Esophagus squamous epithelium (tissue), 4 donors: Measurements from ENCODE around the gene HOXB9.

Experiments used
- CTCF ChIP-seq, 6 experiments: fragments of 450-650 bp in 4 of 6; fragments of 200-600 bp in 2 of 6; sonication (generic) in 2 of 6; IDR thresholded peaks; one replicate each; pipeline ENCODE4 v1.5.1; 2016 to 2019; ENCODE audit warnings: antibody characterized with exemption in 6 of 6, mild to moderate bottlenecking in 4 of 6, moderate library complexity in 4 of 6
- POLR2A ChIP-seq, 4 donors: fragments of 450-650 bp; IDR thresholded peaks; one replicate each; pipeline ENCODE4 v1.6.1; 2017; ENCODE audit warnings: antibody characterized with exemption in 4 of 4, mild to moderate bottlenecking in 4 of 4, moderate library complexity in 3 of 4

GRCh38 chr17:48575066-48575582 is 51.0 kb downstream of the HOXB9 start:
- TF ChIP-seq CTCF (IDR thresholded peaks at IDR 0.05) (no peak), POLR2A (IDR thresholded peaks at IDR 0.05) (no peak)
